HUDEP-2 (cell line): Measurements from ENCODE around the gene ZNF799.
"Not testable (repeated sequence)": the region's sequence is repeated elsewhere in the genome, so short reads cannot be mapped to it uniquely, and the experiment has no call there.

ENCODE experiments used
- DNase-seq, 76 experiments: peaks; one replicate each; lab custom pipeline; 2025; ENCODE audit not compliant: unreplicated experiment in 76 of 76; lab: John Stamatoyannopoulos, UW

Gene ZNF799

GRCh38 chr19:12364391-12365235, 36.5 kb downstream of the ZNF799 start:
- no peak for DNase-seq

- DNase-seq = not testable (repeated sequence)
Measured at GRCh38 chr19:12362236-12362635, 38.8 kb downstream of the ZNF799 start.

GRCh38 chr19:12353375-12353774, 47.7 kb downstream of the ZNF799 start:
- DNase-seq = no peak

GRCh38 chr19:12350890-12351197, 50.2 kb downstream of the ZNF799 start:
- DNase-seq = no peak

- no peak for DNase-seq
Measured at GRCh38 chr19:12350185-12350889, 50.7 kb downstream of the ZNF799 start.

GRCh38 chr19:12346896-12347295, 54.2 kb downstream of the ZNF799 start:
- no peak for DNase-seq

GRCh38 chr19:12345197-12345596, 55.9 kb downstream of the ZNF799 start:
- DNase-seq = no peak
